K562 (cell line): ENCODE measurements around the gene MRPS18B. TPM values are rescaled to one million over a fixed set of nuclear protein-coding genes. Genes with fewer than 3 reads are reported as not detected.

Source experiments
- ATAC-seq: fragments of 200-7000 bp; cut with Tn5 transposase; 3 replicates; pipeline ENCODE4 v1.9.1; 2020; ENCODE audit warnings: moderate library complexity
- BruUV-seq: library from RNA; stranded (reverse); fragments of 400-500 nt; replicated peaks from 2 replicates; lab custom pipeline; 2021; lab: Mats Ljungman, UMichigan
- CTCF ChIA-PET: fragments of 300-600 bp; formaldehyde crosslinking; extraction: SDS; loops from one replicate; lab custom pipeline; 2021; ENCODE audit warnings: low intra/inter-chr PET ratio; lab: Yijun Ruan, JAX
- POLR2A ChIA-PET: fragments of 300-600, 350-650 bp; sonication (Branson Sonifier 250); formaldehyde crosslinking; extraction: SDS; loops from one replicate; lab custom pipeline; 2021; ENCODE audit warnings: antibody characterized with exemption, inconsistent platforms; lab: Yijun Ruan, JAX
- DNase-seq, 4 experiments: peaks; one replicate each; pipeline versions ENCODE4 v3.0.0 to v3.0.0-alpha.2; 2011 to 2018; ENCODE audit warnings: low spot score in 3 of 4, mixed read lengths in 3 of 4; ENCODE audit errors: extremely low read depth in 1 of 4
- FAIRE-seq: peaks from 2 replicates; lab custom pipeline; 2011; peaks lifted over from hg19 to GRCh38; lab: Jason Lieb, UNC
- H2AFZ ChIP-seq: 2 replicates; pipeline ENCODE4 v1.6.0; 2011; ENCODE audit warnings: low read depth, low read length, control low read depth, inconsistent platforms
- H3K27ac ChIP-seq: fragments of 200-600 bp; 3 replicates; pipeline ENCODE4 v1.8.0; 2011; ENCODE audit warnings: low read depth, mild to moderate bottlenecking, control low read depth, inconsistent platforms, low read length, moderate library complexity, mixed read lengths; ENCODE audit errors: extremely low read depth
- H3K27me3 ChIP-seq, 2 experiments: fragments of 300-600 bp in 1 of 2; 2 replicates in 1 of 2; 3 replicates in 1 of 2; pipeline versions ENCODE4 v1.6.0 to v1.8.0; 2011; ENCODE audit warnings: inconsistent platforms in 2 of 2, low read length in 2 of 2, mild to moderate bottlenecking in 1 of 2, mixed read lengths in 1 of 2, moderate library complexity in 1 of 2; ENCODE audit not compliant: control insufficient read depth in 2 of 2, insufficient read depth in 2 of 2
- H3K36me3 ChIP-seq: fragments of 300-600 bp; 3 replicates; pipeline ENCODE4 v1.8.0; 2011; ENCODE audit warnings: mild to moderate bottlenecking, low read length, inconsistent platforms; ENCODE audit not compliant: control insufficient read depth, insufficient read depth
- H3K4me1 ChIP-seq, 2 experiments: fragments of 200-600 bp in 1 of 2; replicated peaks in 1 of 2; 2 replicates in 1 of 2; 3 replicates in 1 of 2; pipeline versions ENCODE4 v1.5.1 to v1.8.0; 2011; ENCODE audit warnings: inconsistent platforms in 2 of 2, low read length in 2 of 2, mild to moderate bottlenecking in 1 of 2, mixed read lengths in 1 of 2, moderate library complexity in 1 of 2; ENCODE audit not compliant: control insufficient read depth in 2 of 2, insufficient read depth in 2 of 2
- H3K4me2 ChIP-seq: 2 replicates; pipeline ENCODE4 v1.6.1; 2011; ENCODE audit warnings: low read length, control low read depth, inconsistent platforms, mixed read lengths; ENCODE audit not compliant: insufficient read depth
- H3K4me3 ChIP-seq: fragments of 200-600 bp; sonication (generic), shearing (Covaris generic); 2 replicates; pipeline ENCODE4 v1.5.1; 2016; ENCODE audit warnings: control low read depth, inconsistent platforms
- H3K79me2 ChIP-seq: fragments of 200-600 bp; 3 replicates; pipeline ENCODE4 v1.8.0; 2011; ENCODE audit warnings: low read length, inconsistent platforms; ENCODE audit not compliant: control insufficient read depth, insufficient read depth
- H3K9ac ChIP-seq, 2 experiments: 2 replicates each; pipeline versions ENCODE4 v1.6.0 to v1.6.1; 2011; ENCODE audit warnings: low read depth in 2 of 2, low read length in 2 of 2, control low read depth in 1 of 2, inconsistent platforms in 1 of 2, mild to moderate bottlenecking in 1 of 2, mixed read lengths in 1 of 2; ENCODE audit not compliant: insufficient read depth in 1 of 2
- H3K9me1 ChIP-seq: one replicate; pipeline ENCODE4 v1.6.0; 2011; ENCODE audit warnings: inconsistent platforms, mild to moderate bottlenecking, low read length, moderate library complexity; ENCODE audit not compliant: control insufficient read depth, insufficient read depth
- H3K9me3 ChIP-seq: replicated peaks from 2 replicates; pipeline ENCODE4 v1.5.1; 2011; ENCODE audit warnings: low read depth, low read length, inconsistent platforms; ENCODE audit not compliant: control insufficient read depth, insufficient read depth
- H4K20me1 ChIP-seq: replicated peaks from 2 replicates; pipeline ENCODE4 v1.6.1; 2011; ENCODE audit warnings: low read length, inconsistent platforms, mixed read lengths; ENCODE audit not compliant: control insufficient read depth, insufficient read depth
- CBX1 ChIP-seq: sonication (generic); IDR thresholded peaks from 2 replicates; pipeline ENCODE4 v1.6.1; 2016; ENCODE audit warnings: antibody characterized with exemption, low read depth, mild to moderate bottlenecking
- CHCHD3 ChIP-seq: fragments of 250-450 bp; sonication (Bioruptor Pico); IDR thresholded peaks from 2 replicates; pipeline ENCODE4 v2.1.2; 2022; ENCODE audit warnings: mild to moderate bottlenecking
- CSDE1 ChIP-seq, 2 experiments: fragments of 450-650 bp; IDR thresholded peaks; 2 replicates each; pipeline ENCODE4 v1.6.1; 2016; ENCODE audit warnings: mild to moderate bottlenecking in 1 of 2
- E2F3 ChIP-seq: fragments of 250-450 bp; sonication (Bioruptor Pico); IDR thresholded peaks from 2 replicates; pipeline ENCODE4 v1.4.0; 2020; ENCODE audit warnings: mild to moderate bottlenecking
- FOXP1 ChIP-seq: sonication (generic); formaldehyde crosslinking; IDR thresholded peaks from 2 replicates; pipeline ENCODE4 v1.8.0; 2022; ENCODE audit warnings: mild to moderate bottlenecking, missing genetic modification reagents
- FUS ChIP-seq: fragments of 200-400 bp; formaldehyde crosslinking; optimal IDR thresholded peaks from 2 replicates; pipeline ENCODE3; 2017; ENCODE audit warnings: low read depth, low read length
- GABPA ChIP-seq: fragments of 200-800 bp; sonication (Bioruptor generic); conservative IDR thresholded peaks from 2 replicates; pipeline ENCODE4 v1.6.1; 2016; ENCODE audit warnings: low read depth, missing genetic modification characterization, missing compliant biosample characterization
- GTF2A2 ChIP-seq: IDR thresholded peaks from 2 replicates; pipeline ENCODE4 v1.6.1; 2016; ENCODE audit warnings: mild to moderate bottlenecking, missing genetic modification characterization, missing compliant biosample characterization
- HOXB6 ChIP-seq: fragments of 250-450 bp; sonication (Bioruptor Pico); IDR thresholded peaks from 2 replicates; pipeline ENCODE4 v1.5.1; 2022; ENCODE audit warnings: mild to moderate bottlenecking, borderline replicate concordance
- KLF13 ChIP-seq: fragments of 450-650 bp; IDR thresholded peaks from 2 replicates; pipeline ENCODE4 v1.6.1; 2016; ENCODE audit warnings: missing genetic modification characterization, low read depth, mild to moderate bottlenecking, missing compliant biosample characterization, moderate library complexity, borderline replicate concordance
- MAFF ChIP-seq: IDR thresholded peaks from 2 replicates; pipeline ENCODE4 v1.6.1; 2012; ENCODE audit warnings: low read length, improper control_type of control experiment
- NR3C1 ChIP-seq: sonication (generic); formaldehyde crosslinking; IDR thresholded peaks from 2 replicates; pipeline ENCODE4 v1.8.1; 2022; ENCODE audit warnings: missing genetic modification reagents
- POLR2G ChIP-seq: fragments of 200-400 bp; formaldehyde crosslinking; IDR thresholded peaks from 2 replicates; pipeline ENCODE4 v1.6.1; 2017; ENCODE audit warnings: low read depth, mild to moderate bottlenecking, antibody characterized with exemption, low read length, moderate library complexity
- RNF2 ChIP-seq: sonication (generic); IDR thresholded peaks from 2 replicates; pipeline ENCODE4 v1.6.1; 2016
- SAFB ChIP-seq: fragments of 200-400 bp; formaldehyde crosslinking; IDR thresholded peaks from 2 replicates; pipeline ENCODE4 v1.6.1; 2017; ENCODE audit warnings: low read depth, low read length, borderline replicate concordance
- STAT5B ChIP-seq: fragments of 250-450 bp; sonication (Bioruptor Pico); IDR thresholded peaks from 2 replicates; pipeline ENCODE4 v1.8.0; 2021; ENCODE audit warnings: mild to moderate bottlenecking, inconsistent platforms
- TRIM25 ChIP-seq: fragments of 450-650 bp; IDR thresholded peaks from 2 replicates; pipeline ENCODE4 v1.7.0; 2016; ENCODE audit warnings: borderline replicate concordance
- USF1 ChIP-seq: sonication (generic); formaldehyde crosslinking; IDR thresholded peaks from 2 replicates; pipeline ENCODE4 v1.9.0; 2022; ENCODE audit warnings: mild to moderate bottlenecking, missing genetic modification reagents
- ZBTB9 ChIP-seq: fragments of 450-650 bp; formaldehyde crosslinking; IDR thresholded peaks from 2 replicates; pipeline ENCODE4 v1.4.0; 2020; ENCODE audit warnings: mild to moderate bottlenecking, moderate library complexity
- ZFPM2 ChIP-seq: fragments of 250-450 bp; sonication (Bioruptor Pico); IDR thresholded peaks from 2 replicates; pipeline ENCODE4 v1.5.1; 2022; ENCODE audit warnings: mild to moderate bottlenecking
- WGBS: fragments of 100-300 bp; shearing (Covaris generic); methylation state at CpG from one replicate; pipeline ENCODE4 v1.1.6; 2016; ENCODE audit warnings: low coverage, mixed read lengths; ENCODE audit not compliant: insufficient coverage; ENCODE audit errors: missing lambda C conversion rate; 5-methylcytosine and 5-hydroxymethylcytosine counted together
- in situ Hi-C: fragments of 300-500 bp; cut with MboI; formaldehyde crosslinking; loops from 4 replicates; pipeline ENCODE4 v1.15.0; 2018; ENCODE audit warnings: inconsistent platforms, mixed read lengths
- intact Hi-C: fragments of 100-400 bp; cut with micrococcal nuclease; formaldehyde crosslinking; loops from 2 replicates; pipeline ENCODE4 v1.14.2; 2022
- polyA plus RNA-seq, 8 experiments: library from polyadenylated mRNA; depleted of rRNA in 4 of 8; stranded (reverse) in 5 of 8; unstranded in 3 of 8; fragments of >200 nt; fragmentation: Nextera tagmentation in 2 of 8; fragmentation: Illumina TruSeq in 1 of 8; extraction: Ambion mirVana in 2 of 8; extraction: Trizol in 1 of 8; gene quantifications; 2 replicates each; pipeline versions ENCODE4 v1.2.1 to v1.2.3, GENCODE V29; 2011 to 2014; ENCODE audit warnings: inconsistent platforms in 1 of 8, missing spikeins in 1 of 8
- total RNA-seq, 7 experiments: library from RNA; depleted of rRNA in 6 of 7; stranded (reverse); fragments of >200 nt in 6 of 7; fragmentation: Illumina TruSeq in 2 of 7; extraction: Trizol in 2 of 7; gene quantifications; 2 replicates each; pipeline versions ENCODE4 v1.2.1 to v1.2.3, GENCODE V29; 2011 to 2021; ENCODE audit warnings: low replicate concordance in 1 of 7

Gene MRPS18B
- total and polyA plus RNA-seq, 9 of the 15 experiments (the other 6 are each of a cell fraction or from before 2014, with no cell fraction given) = 132 to 383 (median 178) TPM

GRCh38 chr6:30615219-30615957 is 2.3 kb upstream of the MRPS18B start:
- DNase-seq (peak in 1 of 4 experiments; percentile 76), ATAC-seq (peak; percentile 8), FAIRE-seq (no peak)
- intact Hi-C loops (loop anchor here (2.0 to 5.0 kb wide), 2 partner anchors 57 to 212 kb away; partner anchors contain the start of gene DHX16), in situ Hi-C loops (no loop called here)
- 0% methylated on average over 10 of the region's 10 CpGs for WGBS
- Histone ChIP-seq H4K20me1 (peaks cover 8% of the 10 kb centered on the region; the same call in 1 of the 2 replicates), H3K36me3 (peaks cover 65% of the 10 kb centered on the region), H3K9me3 (no peaks in the 10 kb centered on the region), H3K79me2 (peaks cover 84% of the 10 kb centered on the region), H3K27ac (peak overlapping the region; percentile 95), H3K9ac (peak overlapping the region; percentile 89 to 99), H3K27me3 (no peaks in the 10 kb centered on the region), H3K4me1 (peaks cover 4 to 26% of the 10 kb centered on the region in 2 experiments; a peak in 4 of 5 replicates), H3K4me2 (peak overlapping the region; percentile 99), H3K9me1 (no peaks in the 10 kb centered on the region), H3K4me3 (peak overlapping the region; percentile 68), H2AFZ (no peak overlapping the region)
- POLR2A ChIA-PET = interaction anchor here (0.6 to 4.8 kb wide), 90 partner anchors 9 to 1212 kb away, joined by 3 to 310 read pairs (median 4); partner anchors contain the start of genes ABCF1, ATAT1, C6orf136 and DHX16
- no TSS peak for BruUV-seq
- CTCF ChIA-PET = no interaction called here
- TF ChIP-seq E2F3 (CRISPR knock-in tag) = no peak
- no peak for TF ChIP-seq GTF2A2 (tag)
- peak; percentile 75; the same call in 1 of the 2 replicates for TF ChIP-seq ZFPM2
- TF ChIP-seq CBX1 = 0 out of 2 replicates have a peak, but pooled peaks have one; percentile 51
- no peak for TF ChIP-seq MAFF
- no peak for TF ChIP-seq TRIM25
- no peak; the same call in 1 of the 2 replicates for TF ChIP-seq CHCHD3 (CRISPR knock-in tag)
- TF ChIP-seq HOXB6 (CRISPR knock-in tag) = peak; percentile 70
- TF ChIP-seq RNF2 = no peak
- no peak for TF ChIP-seq NR3C1 (CRISPR knock-in tag)
- no peak; a peak in 1 of 4 replicates for TF ChIP-seq CSDE1 (IDR thresholded peaks at IDR 0.05)
- no peak for TF ChIP-seq USF1 (CRISPR knock-in tag)
- peak; percentile 63 for TF ChIP-seq GABPA
- no peak for TF ChIP-seq STAT5B (CRISPR knock-in tag)
- TF ChIP-seq ZBTB9 (CRISPR knock-in tag) = no peak; the same call in 1 of the 2 replicates
- no peak for TF ChIP-seq KLF13
- peak; percentile 86 for TF ChIP-seq FUS
- no peak for TF ChIP-seq SAFB
- TF ChIP-seq POLR2G = peak; percentile 77
- no peak for TF ChIP-seq FOXP1 (CRISPR knock-in tag)
